Esophagus squamous epithelium (tissue), 4 donors: ENCODE results near the gene MPC2.

Experiments
- POLR2A ChIP-seq, 4 donors: fragments of 450-650 bp; IDR thresholded peaks; one replicate each; pipeline ENCODE4 v1.6.1; 2017; ENCODE audit warnings: antibody characterized with exemption in 4 of 4, mild to moderate bottlenecking in 4 of 4, moderate library complexity in 3 of 4
- TF ChIP-seq, protein P1 (sequence below), 6 experiments: fragments of 450-650 bp in 4 of 6; fragments of 200-600 bp in 2 of 6; sonication (generic) in 2 of 6; IDR thresholded peaks; one replicate each; pipeline ENCODE4 v1.5.1; 2016 to 2019; ENCODE audit warnings: antibody characterized with exemption in 6 of 6, mild to moderate bottlenecking in 4 of 6, moderate library complexity in 4 of 6

DNA sequence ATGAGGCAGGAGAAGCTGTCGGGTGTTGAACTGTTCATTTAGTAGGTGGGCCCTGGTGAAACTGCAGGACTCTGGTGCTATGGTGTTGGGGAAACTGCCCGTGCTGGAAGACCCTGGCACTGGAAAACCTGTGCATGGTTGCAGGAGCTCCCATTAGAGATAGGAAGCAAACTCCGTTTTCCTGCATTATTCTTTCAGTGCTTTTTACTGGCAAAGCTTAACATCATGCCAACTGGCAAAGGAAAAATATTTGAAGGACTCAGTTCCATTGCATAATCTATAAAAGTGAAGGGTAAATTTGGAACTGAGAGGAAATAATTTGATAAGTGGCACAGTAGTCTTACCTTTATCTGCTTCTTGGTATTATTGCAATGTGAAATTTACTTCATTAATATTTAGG lies 31.7 kb upstream of the MPC2 start:
- TF ChIP-seq, protein P1, sequence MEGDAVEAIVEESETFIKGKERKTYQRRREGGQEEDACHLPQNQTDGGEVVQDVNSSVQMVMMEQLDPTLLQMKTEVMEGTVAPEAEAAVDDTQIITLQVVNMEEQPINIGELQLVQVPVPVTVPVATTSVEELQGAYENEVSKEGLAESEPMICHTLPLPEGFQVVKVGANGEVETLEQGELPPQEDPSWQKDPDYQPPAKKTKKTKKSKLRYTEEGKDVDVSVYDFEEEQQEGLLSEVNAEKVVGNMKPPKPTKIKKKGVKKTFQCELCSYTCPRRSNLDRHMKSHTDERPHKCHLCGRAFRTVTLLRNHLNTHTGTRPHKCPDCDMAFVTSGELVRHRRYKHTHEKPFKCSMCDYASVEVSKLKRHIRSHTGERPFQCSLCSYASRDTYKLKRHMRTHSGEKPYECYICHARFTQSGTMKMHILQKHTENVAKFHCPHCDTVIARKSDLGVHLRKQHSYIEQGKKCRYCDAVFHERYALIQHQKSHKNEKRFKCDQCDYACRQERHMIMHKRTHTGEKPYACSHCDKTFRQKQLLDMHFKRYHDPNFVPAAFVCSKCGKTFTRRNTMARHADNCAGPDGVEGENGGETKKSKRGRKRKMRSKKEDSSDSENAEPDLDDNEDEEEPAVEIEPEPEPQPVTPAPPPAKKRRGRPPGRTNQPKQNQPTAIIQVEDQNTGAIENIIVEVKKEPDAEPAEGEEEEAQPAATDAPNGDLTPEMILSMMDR (IDR thresholded peaks at IDR 0.05): no peak
- TF ChIP-seq POLR2A (IDR thresholded peaks at IDR 0.05): no peak
